NCI-H1105 (cell line): ENCODE measurements around the gene ADAMTS12.
"Not testable (repeated sequence)": the region's sequence is repeated elsewhere in the genome, so short reads cannot be mapped to it uniquely, and the experiment has no call there.

Source experiments
- DNase-seq: peaks from one replicate; lab custom pipeline; 2025; lab: John Stamatoyannopoulos, UW

ADAMTS12 gene, protein sequence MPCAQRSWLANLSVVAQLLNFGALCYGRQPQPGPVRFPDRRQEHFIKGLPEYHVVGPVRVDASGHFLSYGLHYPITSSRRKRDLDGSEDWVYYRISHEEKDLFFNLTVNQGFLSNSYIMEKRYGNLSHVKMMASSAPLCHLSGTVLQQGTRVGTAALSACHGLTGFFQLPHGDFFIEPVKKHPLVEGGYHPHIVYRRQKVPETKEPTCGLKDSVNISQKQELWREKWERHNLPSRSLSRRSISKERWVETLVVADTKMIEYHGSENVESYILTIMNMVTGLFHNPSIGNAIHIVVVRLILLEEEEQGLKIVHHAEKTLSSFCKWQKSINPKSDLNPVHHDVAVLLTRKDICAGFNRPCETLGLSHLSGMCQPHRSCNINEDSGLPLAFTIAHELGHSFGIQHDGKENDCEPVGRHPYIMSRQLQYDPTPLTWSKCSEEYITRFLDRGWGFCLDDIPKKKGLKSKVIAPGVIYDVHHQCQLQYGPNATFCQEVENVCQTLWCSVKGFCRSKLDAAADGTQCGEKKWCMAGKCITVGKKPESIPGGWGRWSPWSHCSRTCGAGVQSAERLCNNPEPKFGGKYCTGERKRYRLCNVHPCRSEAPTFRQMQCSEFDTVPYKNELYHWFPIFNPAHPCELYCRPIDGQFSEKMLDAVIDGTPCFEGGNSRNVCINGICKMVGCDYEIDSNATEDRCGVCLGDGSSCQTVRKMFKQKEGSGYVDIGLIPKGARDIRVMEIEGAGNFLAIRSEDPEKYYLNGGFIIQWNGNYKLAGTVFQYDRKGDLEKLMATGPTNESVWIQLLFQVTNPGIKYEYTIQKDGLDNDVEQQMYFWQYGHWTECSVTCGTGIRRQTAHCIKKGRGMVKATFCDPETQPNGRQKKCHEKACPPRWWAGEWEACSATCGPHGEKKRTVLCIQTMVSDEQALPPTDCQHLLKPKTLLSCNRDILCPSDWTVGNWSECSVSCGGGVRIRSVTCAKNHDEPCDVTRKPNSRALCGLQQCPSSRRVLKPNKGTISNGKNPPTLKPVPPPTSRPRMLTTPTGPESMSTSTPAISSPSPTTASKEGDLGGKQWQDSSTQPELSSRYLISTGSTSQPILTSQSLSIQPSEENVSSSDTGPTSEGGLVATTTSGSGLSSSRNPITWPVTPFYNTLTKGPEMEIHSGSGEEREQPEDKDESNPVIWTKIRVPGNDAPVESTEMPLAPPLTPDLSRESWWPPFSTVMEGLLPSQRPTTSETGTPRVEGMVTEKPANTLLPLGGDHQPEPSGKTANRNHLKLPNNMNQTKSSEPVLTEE (N-terminal part only)

GRCh38 chr5:33891788-33892619 lies at the start of gene ADAMTS12:
TSS of gene ADAMTS12 (minus strand) at chr5:33891990. CDS start at chr5:33891856, 134 bp downstream.
- DNase-seq = no peak

- DNase-seq = no peak
Observed at GRCh38 chr5:33941090-33941489, 49.3 kb upstream of the ADAMTS12 start.

GRCh38 chr5:33939556-33940262 lies 47.9 kb upstream of the ADAMTS12 start:
- DNase-seq = no peak

- DNase-seq = no peak
Observed at GRCh38 chr5:33938881-33939280, 47.1 kb upstream of the ADAMTS12 start.

DNA sequence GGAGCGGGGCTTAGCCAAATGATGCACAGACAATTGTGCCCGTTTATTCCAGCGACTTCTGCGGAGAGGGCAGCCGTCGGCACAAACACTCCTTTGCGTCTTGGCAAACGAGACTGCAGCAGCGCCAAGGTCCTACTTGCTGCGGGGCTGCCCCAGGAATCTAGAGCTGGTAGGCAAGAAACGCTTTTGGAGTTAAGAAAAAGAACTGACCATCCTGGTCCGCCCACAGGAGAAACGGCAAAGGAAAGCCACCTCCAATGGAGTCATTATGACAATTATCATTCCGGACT lies 46.7 kb upstream of the ADAMTS12 start:
- DNase-seq = no peak

DNA sequence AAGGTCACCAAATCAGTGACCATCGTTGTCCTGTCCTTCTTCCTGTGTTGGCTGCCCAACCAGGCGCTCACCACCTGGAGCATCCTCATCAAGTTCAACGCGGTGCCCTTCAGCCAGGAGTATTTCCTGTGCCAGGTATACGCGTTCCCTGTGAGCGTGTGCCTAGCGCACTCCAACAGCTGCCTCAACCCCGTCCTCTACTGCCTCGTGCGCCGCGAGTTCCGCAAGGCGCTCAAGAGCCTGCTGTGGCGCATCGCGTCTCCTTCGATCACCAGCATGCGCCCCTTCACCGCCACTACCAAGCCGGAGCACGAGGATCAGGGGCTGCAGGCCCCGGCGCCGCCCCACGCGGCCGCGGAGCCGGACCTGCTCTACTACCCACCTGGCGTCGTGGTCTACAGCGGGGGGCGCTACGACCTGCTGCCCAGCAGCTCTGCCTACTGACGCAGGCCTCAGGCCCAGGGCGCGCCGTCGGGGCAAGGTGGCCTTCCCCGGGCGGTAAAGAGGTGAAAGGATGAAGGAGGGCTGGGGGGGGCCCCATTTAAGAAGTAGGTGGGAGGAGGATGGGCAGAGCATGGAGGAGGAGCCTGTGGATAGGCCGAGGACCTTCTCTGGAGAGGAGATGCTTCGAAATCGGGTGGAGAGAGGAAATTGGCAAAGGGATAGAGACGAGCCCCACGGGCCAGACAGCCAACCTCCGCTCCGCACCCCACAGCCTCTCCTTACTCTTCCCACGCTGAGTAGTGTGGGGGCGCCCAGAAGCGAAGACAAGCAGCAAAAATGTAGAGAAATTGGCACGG lies 46.1 kb upstream of the ADAMTS12 start:
- DNase-seq = no peak

- DNase-seq = no peak
Observed at GRCh38 chr5:33937017-33937706, 45.4 kb upstream of the ADAMTS12 start.

DNA sequence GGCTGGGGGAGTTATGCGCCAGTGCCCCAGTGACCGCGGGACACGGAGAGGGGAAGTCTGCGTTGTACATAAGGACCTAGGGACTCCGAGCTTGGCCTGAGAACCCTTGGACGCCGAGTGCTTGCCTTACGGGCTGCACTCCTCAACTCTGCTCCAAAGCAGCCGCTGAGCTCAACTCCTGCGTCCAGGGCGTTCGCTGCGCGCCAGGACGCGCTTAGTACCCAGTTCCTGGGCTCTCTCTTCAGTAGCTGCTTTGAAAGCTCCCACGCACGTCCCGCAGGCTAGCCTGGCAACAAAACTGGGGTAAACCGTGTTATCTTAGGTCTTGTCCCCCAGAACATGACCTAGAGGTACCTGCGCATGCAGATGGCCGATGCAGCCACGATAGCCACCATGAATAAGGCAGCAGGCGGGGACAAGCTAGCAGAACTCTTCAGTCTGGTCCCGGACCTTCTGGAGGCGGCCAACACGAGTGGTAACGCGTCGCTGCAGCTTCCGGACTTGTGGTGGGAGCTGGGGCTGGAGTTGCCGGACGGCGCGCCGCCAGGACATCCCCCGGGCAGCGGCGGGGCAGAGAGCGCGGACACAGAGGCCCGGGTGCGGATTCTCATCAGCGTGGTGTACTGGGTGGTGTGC lies 44.7 kb upstream of the ADAMTS12 start, which contains the start of gene RXFP3:
Gene RXFP3, plus strand, starts transcription at position 6 of the 636 bp plus-strand sequence. Its CDS starts 355 bp downstream, at position 361.
- no peak for DNase-seq

- no peak for DNase-seq
Observed at GRCh38 chr5:33936004-33936380, 44.2 kb upstream of the ADAMTS12 start.

DNA sequence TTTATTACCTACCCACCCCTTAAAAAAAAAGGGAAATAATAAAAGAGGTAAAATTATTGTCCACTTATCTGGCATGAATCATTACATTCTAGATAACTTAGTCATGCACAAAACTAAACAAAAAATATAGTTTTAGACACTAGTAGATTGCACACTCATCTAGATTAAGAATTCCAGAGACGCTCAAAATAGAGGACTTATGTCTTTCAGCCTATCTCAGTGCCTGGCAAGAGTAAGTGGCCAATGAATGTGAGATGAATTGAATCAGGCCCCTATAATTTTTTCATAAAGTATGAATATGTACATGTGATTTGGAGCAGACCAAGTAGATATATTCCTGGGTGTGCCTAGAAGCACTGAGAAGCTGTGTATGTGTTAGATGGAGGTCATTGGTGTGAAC lies 42.4 kb upstream of the ADAMTS12 start:
- no peak for DNase-seq

GRCh38 chr5:33933723-33934169 lies 42.0 kb upstream of the ADAMTS12 start:
- no peak for DNase-seq

DNA sequence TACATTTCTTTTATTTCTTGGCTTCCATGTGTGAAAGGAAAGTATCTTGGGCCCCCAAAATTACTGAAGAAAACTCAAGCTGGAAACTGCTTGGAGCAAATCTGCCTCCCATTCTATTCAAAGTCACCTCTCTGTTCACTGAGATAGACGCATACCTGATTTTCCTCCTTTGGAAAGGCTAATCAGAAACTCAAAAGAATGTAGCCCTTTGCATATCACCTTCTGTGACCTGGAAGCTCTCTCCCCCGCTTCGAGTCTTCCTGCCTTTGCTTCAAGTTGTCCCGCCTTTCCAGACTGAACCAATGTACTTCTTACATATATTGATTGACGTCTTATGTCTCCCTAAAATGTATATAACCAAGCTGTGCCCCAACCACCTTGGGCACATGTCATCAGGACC lies 39.3 kb upstream of the ADAMTS12 start:
- no peak for DNase-seq

DNA sequence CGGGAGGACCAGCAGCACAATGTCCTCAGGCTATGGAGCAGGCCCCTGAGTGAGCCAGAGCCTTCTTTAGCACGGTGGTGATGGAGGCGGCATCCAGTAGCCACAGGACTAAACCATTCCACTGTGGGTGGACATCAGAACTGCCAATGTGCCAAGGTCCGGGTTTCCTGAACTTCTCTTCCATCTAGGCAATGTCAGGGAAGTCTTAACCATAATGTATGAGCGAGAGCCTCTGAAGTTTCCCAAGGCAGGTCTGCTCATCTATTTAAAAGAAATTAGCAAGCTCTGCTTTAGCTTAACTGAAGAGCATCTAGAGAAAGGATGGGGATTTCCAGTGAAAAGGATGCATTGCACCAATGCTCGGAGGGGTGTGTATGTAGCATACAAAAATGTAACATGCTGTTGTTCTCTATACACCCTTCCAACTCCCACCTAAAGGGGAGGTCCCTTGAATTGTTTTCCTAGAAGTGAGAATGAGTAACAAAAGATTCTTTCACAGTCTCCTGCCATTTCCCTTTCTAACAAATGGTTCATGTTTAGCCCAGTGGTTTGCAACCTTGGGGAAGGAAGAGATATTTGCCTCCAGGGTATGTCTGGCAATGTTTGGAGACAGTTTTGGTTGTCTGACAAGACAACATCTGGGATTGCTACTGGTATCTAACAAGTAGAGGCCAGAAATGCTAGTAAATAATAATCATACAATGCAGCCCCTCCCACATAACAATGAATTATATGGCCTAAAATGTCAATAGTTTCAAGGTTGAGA lies 38.3 kb upstream of the ADAMTS12 start:
- no peak for DNase-seq

GRCh38 chr5:33928283-33928682 lies 36.5 kb upstream of the ADAMTS12 start:
- no peak for DNase-seq

DNA sequence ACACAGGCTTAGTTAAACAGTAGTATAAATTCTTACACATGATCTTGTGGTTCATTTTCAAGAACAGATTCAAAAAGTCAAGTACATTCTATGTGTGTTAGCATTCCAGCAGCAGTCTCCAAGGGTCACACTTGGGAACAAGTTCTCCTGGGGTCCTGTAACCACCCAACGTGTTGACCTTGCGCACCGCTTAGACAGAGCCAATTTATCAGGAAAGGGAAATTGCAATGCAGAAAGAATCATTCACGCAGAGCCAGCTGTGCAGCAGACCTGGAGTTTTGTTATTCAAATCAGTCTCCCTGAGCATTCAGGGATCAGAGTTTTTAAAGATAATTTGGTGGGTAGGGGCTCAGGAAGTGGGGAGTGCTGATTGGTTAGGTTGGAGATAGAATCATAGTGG lies 35.9 kb upstream of the ADAMTS12 start:
- DNase-seq = no peak

DNA sequence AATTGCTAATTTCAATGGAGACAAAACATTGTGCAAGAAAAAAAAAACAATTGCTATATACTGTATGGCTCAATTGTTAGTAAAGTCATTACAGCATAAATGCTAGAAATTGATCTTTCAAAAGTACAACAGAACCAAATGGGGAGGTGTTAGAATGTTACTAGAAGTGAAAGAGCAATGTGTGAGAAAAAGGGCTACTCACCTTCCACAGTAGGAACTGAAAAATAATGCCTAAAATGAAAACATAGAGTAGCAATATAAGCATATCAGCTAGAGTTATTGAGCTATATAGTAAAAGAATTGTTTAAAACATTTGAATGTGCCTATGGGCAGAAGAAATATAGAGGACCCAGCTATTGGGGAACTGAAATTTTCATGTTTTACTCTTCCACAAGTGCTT lies 33.5 kb upstream of the ADAMTS12 start:
- no peak for DNase-seq

DNA sequence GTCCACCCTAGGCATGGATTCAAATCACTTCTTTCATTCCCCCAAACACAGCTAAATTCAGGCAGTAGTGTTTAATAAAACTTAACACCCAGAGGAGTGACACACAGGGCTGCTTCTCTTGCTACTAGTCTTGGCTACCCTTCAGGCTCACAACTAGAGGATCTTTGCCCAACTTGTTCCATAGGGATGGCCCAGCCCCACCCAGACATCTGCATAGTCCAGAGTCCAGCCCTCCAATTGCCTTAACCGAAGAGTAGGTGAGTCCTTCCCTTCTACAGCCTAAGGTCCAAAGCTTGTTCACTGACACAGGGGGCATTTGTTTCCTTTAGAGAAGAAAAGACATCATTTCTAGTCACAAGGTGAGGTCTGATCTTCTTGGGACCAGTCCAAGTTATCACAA lies 29.2 kb upstream of the ADAMTS12 start:
- DNase-seq = no peak

DNA sequence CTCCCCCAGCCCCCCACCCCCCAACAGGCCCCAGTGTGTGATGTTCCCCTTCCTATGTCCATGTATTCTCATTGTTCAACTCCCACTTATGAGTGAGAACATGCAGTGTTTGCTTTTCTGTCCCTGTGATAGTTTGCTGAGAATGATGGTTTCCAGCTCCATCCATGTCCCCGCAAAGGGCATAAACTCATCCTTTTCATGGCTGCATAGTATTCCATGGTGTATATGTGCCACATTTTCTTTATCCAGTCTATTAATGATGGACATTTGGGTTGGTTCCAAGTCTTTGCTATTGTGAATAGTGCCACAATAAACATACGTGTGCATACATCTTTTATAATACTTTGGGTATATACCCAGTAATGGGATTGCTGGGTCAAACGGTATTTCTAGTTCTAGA lies 23.1 kb upstream of the ADAMTS12 start:
- not testable (repeated sequence) for DNase-seq
